Astrocyte (in vitro differentiated cells and primary cell): Measurements from ENCODE around the gene CHAF1B.

ENCODE experiments used
- CTCF ChIP-seq: IDR thresholded peaks from 2 replicates; pipeline ENCODE4 v1.5.1; 2011; ENCODE audit warnings: low read depth, mild to moderate bottlenecking, inconsistent platforms, low read length, moderate library complexity; ENCODE audit not compliant: insufficient read depth
- EZH2 ChIP-seq: IDR thresholded peaks from 2 replicates; pipeline ENCODE4 v1.6.1; 2012; ENCODE audit warnings: mild to moderate bottlenecking, low read length, inconsistent platforms; ENCODE audit not compliant: insufficient read depth

- TF ChIP-seq CTCF (no peak), EZH2 (no peak)
These were observed 66.3 kb downstream of the CHAF1B start for GRCh38 chr21:36451506-36451905.
